Measurements from ENCODE around the gene ABCB1.

The ABCB1 gene

DNA sequence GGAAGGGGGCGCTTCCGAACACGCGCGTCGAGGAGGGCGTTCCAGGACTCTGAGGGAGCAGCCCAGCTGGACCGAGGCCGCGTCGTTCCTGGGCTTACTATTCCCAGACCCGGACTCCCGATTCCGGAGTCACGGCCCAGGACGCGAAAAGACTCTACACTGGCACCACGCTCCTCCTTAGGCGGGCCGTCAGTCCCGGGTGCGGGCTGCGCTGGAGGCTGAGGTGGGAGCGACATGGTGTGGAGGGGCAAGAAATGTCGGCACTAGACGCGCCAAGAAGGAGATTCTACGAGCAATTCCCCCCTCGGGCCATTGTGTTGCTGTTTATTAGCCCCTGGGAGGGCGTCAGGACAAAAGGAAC is 26.9 kb upstream of the ABCB1 start:
- Mint-ChIP-seq H3K36me3 (ENCODE audit: low read depth) (no peaks in the 10 kb centered on the region), H3K27me3 (ENCODE audit: low read depth, poor library complexity) (peaks cover 43% of the 10 kb centered on the region), H3K4me1 (peaks cover 6% of the 10 kb centered on the region), H3K27ac (no peak overlapping the region), H3K9me3 (peaks cover 5% of the 10 kb centered on the region), H3K4me3 (peak overlapping the region; percentile 84)
- DNase-seq = peak; percentile 44
- TF ChIP-seq CTCF (IDR thresholded peaks at IDR 0.05) = no peak

GRCh38 chr7:87625101-87625500 is 24.4 kb upstream of the ABCB1 start:
- no peak for TF ChIP-seq CTCF (IDR thresholded peaks at IDR 0.05)
- peaks cover 6% of the 10 kb centered on the region for H3K4me1 Mint-ChIP-seq
- H3K9me3 Mint-ChIP-seq = peaks cover 5% of the 10 kb centered on the region
- no peak overlapping the region for H3K27ac Mint-ChIP-seq
- no peak overlapping the region for H3K4me3 Mint-ChIP-seq
- H3K36me3 Mint-ChIP-seq (ENCODE audit: low read depth) = no peaks in the 10 kb centered on the region
- no peak for DNase-seq
- peaks cover 34% of the 10 kb centered on the region for H3K27me3 Mint-ChIP-seq (ENCODE audit: low read depth, poor library complexity)

GRCh38 chr7:87624628-87625027 is 23.9 kb upstream of the ABCB1 start:
- Mint-ChIP-seq H3K4me1 (peaks cover 6% of the 10 kb centered on the region), H3K27me3 (ENCODE audit: low read depth, poor library complexity) (peaks cover 29% of the 10 kb centered on the region), H3K9me3 (peaks cover 5% of the 10 kb centered on the region), H3K27ac (no peak overlapping the region), H3K36me3 (ENCODE audit: low read depth) (no peaks in the 10 kb centered on the region), H3K4me3 (no peak overlapping the region)
- TF ChIP-seq CTCF (IDR thresholded peaks at IDR 0.05) = no peak
- no peak for DNase-seq

DNA sequence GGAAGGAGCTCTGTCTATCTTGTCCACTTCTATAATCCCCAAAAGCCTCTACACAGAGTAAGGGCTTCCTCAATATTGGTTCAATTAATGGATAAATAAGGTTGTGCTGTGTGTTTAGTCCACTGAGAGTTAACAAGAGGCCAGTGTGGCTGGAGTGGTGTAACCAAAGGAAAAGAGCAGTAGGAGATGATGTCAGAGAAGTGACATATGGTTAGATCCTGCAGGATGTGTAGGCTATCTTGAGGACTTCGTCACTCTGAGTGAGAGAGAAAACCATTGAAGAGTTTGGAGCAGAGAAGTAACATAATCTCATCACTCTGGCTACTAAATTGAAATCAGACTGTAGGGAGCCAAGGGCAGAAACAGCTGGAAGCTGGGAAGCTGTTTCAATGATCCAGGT is 14.5 kb upstream of the ABCB1 start:
- Mint-ChIP-seq H3K36me3 (ENCODE audit: low read depth) (no peaks in the 10 kb centered on the region), H3K4me3 (no peak overlapping the region), H3K27ac (no peak overlapping the region), H3K27me3 (ENCODE audit: low read depth, poor library complexity) (peaks cover 6% of the 10 kb centered on the region), H3K4me1 (no peaks in the 10 kb centered on the region), H3K9me3 (no peaks in the 10 kb centered on the region)
- DNase-seq = no peak
- TF ChIP-seq CTCF (IDR thresholded peaks at IDR 0.05) = no peak

- TF ChIP-seq CTCF (IDR thresholded peaks at IDR 0.05) = no peak
- no peaks in the 10 kb centered on the region for H3K9me3 Mint-ChIP-seq
- H3K27me3 Mint-ChIP-seq (ENCODE audit: low read depth, poor library complexity) = peaks cover 10% of the 10 kb centered on the region
- H3K27ac Mint-ChIP-seq = no peak overlapping the region
- H3K4me3 Mint-ChIP-seq = no peak overlapping the region
- no peaks in the 10 kb centered on the region for H3K4me1 Mint-ChIP-seq
- H3K36me3 Mint-ChIP-seq (ENCODE audit: low read depth) = no peaks in the 10 kb centered on the region
- no peak for DNase-seq
Observed at GRCh38 chr7:87609916-87610315, 9.2 kb upstream of the ABCB1 start.

- no peak overlapping the region for H3K27ac Mint-ChIP-seq
- H3K36me3 Mint-ChIP-seq (ENCODE audit: low read depth) = no peaks in the 10 kb centered on the region
- no peaks in the 10 kb centered on the region for H3K9me3 Mint-ChIP-seq
- TF ChIP-seq CTCF (IDR thresholded peaks at IDR 0.05) = no peak
- peaks cover 23% of the 10 kb centered on the region for H3K27me3 Mint-ChIP-seq (ENCODE audit: low read depth, poor library complexity)
- DNase-seq = no peak
- H3K4me3 Mint-ChIP-seq = no peak overlapping the region
- H3K4me1 Mint-ChIP-seq = no peaks in the 10 kb centered on the region
Observed at GRCh38 chr7:87608431-87608830, 7.7 kb upstream of the ABCB1 start.

Measured in nephron progenitor cell (in vitro differentiated cells).